Left renal pelvis (tissue), 4 donors: Measurements from ENCODE around the gene PACRG. TPM values are rescaled to one million over a fixed set of nuclear protein-coding genes. Genes with fewer than 3 reads are reported as not detected.

Experiments used
- DNase-seq, 4 donors: peaks; one replicate each; pipeline ENCODE4 v3.0.0-alpha.2; 2013; ENCODE audit warnings: low read depth in 4 of 4, low spot score in 3 of 4
- polyA plus RNA-seq, 4 donors: library from polyadenylated mRNA; unstranded; fragments of 120-200 nt; gene quantifications; one replicate each; pipeline ENCODE4 v1.2.1, GENCODE V29; 2013; ENCODE audit not compliant: insufficient read length in 4 of 4

Gene PACRG
- polyA plus RNA-seq, 4 donors: 5.3 to 22.3 (median 14.2) TPM

DNA sequence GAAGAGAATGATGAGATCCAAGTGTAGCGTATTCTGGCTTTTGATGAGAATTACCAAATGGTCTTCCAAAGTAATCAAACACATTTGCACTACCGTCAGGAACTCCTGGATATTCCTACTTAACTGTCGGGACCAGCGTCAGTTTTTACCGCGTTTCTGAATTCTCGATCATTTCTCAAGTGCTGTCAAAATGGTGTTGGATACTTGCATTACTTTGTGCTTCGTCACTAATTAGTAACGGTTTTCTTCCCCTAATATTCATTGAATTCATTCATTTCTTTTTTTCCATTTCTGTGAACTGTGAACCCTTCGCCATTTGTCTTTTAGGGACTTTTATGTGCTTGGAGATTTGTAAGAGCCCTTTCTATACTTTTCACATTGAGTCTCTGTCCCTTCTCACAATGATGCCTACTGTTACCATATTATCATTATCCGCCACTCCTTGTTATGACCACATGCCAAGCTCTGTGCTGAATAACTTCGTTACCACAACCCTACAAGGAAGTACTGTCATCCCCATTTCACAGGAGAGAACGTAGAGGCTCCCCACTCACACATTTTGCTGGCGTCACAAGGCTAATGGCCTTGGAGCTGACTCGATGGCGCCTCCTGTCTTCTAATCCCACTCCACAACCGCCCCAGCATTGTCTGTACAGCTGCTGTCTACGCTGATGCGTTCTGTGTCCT, 612.6 kb downstream of the PACRG start:
- no peak for DNase-seq

DNA sequence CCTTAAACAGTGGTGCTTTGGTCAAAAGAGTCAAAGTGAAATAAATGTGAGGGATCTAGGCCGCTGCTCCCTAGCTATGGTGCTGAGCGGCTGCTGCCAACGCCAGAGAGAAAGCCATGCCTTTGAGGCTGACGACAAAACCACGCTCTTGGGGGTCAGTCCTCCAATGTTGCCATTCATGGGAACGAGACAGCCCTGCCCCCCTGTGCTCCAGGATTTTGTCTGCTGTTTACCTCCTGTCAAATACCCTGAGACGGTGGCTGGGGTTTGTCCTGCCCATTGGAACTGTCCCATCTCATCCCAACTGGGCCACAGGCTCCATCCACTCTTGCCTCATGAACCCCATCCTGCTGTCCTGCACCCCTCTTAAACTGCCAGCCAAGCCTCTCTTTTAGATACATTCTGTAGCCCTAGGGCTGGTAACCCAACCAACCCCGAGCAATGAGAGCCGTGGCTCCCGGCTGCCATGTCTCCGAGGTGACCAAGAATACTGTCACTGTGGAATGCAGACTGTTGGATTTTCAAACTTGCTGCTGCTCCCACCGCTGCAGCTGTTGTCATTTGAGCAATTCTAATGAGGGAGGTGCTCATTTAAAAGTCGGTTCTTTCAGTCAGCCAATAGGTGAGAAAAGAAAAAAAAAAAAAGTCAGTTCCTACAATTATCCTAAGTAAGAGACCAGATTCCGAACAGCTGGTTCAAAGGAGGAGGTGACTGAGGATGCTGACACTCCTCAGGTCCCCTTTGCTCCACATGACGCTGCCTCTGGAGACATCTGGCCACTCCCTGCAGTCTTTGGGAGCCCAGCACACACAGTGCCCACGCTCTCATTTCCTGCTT, 613.7 kb downstream of the PACRG start:
- no peak for DNase-seq

DNA sequence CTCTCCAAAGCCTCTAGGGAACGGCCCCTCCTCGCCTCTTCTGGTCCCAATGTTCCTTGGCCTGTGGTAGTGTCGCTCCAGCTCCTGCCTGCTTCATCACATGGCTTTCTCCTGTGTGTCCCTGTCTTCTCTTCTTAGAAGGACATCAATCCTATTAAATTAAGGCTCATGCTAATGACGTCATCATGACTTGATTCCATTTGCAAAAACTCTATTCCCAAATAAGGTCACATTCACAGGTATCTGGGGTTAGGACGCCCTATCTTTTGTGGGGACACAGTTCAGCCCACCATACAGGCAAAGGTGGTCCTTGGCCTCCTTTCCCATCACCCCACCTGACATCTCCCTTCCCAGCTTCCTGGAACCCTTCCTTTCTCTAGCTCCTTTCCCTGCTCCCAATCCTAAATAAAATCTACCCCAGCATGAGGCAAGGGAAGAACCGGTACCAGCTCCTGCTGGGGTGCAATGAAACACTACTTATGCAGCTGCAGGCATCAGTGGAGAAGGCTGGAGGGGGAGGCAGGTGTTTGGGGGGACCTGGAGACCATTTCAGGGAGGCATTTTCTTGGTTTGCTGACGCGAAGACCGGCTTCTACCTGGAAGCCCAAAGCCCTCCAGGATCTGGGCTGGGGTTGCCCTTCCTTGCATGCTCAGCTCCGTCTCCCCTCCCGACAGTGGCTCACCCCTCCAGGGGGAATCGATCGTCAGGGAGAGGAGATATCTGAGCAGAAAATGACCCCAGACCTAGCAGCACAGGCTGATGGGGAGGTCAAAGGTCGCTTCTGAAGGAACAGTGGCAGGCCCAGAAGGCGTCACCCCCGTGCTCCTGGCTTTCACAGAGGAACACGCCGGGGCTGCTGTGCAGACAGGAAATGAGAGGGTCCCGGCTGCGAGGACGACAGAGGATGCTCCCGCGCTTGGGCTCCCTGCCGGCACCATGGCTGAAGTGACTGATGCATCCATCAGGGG, 615.1 kb downstream of the PACRG start:
- no peak for DNase-seq

DNA sequence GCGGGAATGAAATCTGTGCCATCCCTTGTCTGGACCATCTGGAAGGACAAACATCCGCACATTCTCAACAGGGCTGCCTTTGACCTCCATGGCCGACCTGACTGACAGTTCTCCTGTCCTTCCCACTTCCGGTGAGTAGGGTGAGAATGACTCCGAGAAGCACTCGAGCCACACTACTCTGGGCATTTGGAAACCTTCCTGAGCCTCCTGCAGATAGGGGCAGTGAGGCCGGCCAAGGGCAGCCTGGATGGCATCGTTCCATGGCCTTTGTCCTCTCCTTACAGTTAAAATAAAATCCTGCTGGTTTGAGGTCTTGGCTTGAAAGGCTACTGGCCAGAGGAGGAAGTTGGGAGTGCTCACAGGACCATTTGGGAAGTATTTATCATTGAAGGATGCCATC, 615.8 kb downstream of the PACRG start:
- DNase-seq: no peak

DNA sequence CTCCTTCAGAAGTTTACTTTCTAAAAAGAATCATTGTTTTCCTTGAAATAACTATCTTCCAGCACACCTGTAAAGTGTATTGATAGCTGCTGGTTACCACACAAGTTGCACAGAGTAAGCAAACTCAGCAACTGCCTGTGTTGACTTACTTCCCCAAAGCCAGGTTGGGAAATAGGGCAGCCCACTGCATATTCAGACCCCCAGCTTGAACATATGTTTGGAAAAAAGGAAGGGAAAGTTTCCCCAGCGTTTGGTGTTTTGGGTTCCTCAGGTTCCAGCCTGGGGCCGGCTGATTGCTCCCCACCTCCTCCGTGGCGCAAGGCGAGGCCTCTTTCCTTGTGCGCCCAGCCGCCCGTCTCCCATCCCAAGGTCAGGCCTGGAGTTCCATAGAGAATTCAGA, 616.6 kb downstream of the PACRG start:
- no peak for DNase-seq

DNA sequence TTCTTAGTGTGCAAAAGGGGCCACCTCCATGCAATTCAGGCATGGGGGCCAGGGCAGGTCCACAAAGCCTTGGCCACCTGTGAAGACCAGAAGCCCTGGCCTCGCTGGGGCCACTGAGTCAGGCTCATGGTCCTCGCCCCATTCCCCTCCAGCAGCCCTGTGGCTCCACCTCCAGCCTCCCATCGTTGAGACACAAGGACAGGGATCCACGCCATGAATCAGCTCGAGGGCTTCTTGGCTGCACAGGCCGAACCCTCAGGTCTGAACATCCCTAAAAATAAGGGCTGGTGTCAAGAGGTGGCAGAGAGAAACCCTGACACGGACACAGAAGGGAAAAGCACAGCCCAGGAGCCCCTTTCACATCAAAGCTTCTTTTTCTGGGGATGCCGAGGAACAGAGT, 618.2 kb downstream of the PACRG start:
- DNase-seq: no peak

DNA sequence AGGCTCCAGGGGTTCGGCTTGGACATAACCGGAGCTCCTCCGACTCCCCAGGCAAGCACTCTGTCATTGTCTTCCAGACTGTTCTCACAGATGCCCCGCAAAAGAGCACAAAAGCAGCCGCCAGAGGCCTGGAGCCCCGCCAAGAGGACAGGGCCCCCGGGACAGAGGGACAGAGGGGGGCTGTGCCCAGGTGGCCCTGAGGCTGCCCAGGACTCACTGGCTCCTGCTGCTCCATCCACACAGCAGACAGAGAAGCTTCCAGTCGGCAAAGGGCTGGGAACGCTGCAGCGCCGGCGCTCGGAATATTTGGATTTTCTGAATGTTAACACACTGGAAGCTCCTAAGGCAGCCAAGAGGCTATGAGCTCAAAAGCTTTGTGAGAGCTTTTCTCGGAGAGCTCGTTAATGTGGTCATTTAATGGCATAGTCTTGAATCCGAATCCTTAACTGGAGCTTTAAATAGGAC, 618.8 kb downstream of the PACRG start:
- no peak for DNase-seq

DNA sequence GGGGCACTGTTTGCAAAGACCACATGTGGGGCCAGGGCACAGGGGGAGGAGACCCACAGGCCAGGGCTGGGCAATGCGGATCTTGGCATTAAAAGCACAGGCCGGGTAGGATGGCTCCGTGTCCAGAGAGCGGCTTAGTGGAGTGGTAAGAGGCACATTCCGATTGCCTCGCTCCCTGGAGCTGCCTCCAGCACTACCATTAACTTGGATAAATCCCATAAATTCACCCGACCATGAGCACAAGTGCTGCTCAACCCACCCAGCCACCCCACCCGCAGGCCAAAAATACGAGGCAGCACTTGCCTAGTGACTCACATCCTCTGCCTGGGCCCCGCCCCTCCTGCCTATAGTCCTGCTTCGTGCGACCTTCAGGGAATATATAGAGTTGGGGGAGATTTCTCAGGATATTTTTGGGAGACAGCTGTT, 619.3 kb downstream of the PACRG start:
- no peak for DNase-seq

DNA sequence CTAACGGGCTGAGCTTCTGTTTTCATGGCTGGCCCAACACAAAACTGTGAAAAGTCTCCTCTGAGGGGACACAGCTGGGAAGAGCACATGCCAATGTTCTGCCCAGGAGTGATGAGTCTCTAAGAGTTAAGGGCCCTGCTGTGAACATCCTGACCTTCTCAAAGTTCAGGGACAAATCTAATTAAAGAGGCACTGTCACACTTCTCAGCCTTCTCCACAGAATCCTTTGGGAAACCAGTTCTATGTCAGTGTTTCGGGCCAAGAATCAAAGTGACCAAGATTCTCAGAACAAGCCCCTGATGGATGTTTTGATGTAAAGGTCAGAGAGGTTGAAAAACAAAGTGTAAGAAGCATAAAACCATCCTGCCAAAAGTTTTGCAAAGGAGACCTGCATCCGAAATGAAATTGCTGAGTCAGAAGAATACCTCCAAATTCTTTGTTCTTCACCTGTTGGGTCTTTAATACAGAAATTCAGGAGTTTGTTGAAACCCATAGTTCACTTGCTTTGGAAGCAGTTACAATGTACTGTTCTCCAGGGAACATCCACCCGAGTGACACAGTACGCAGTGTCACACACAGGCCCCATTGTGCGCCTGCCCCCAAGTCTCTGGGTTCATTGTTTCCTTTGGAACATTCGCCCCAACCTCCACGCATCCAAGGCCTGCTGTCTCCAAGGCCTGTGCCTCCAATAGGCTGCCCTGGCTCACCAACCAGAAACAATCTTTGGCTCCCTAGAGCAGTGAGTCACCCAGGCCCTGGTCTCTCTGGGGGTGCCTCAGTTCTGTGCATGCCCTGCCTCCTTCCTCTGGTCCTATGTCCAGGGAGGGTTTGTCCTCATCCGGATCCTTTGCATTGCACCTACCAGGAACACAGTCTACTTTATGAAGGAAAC, 621.3 kb downstream of the PACRG start:
- no peak for DNase-seq

DNA sequence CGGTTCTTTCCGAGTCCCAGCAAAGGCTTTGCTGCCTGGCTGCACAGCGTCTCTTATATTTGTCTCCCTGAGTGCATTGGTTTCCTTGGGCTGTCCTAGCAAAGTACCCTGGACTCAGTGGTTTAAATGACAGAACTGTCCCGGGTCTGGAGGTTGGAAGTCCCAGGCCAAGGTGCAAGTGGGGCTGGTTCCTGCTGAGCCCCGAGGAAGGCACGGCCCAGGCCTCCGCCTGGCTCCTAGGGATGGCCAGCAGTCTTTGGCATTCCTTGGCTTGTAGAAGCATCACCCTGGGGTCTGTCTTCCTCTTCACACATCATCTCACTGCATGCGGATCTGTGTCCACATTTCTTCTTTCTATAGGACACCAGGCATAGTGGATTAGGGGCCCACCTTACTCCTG, 621.9 kb downstream of the PACRG start:
- no peak for DNase-seq

DNA sequence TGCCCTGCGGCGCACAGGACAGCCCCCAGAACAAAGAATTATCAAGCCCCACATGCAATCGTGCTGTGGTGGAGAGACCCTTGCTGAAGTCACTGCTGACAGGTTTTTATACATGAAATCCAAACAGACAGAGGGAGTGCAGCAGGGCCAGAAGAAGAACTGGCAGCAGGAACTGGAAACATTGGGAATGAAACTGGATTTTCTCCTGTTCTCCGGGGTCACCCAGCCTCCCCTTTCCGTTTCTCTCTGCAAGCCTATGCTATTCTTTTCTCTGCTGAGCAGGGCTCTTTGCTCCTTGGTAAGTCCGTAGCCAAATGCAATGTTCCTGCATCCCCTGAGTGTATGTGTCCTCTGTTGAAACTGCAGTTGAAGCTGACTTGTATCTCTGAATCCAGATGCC, 623.2 kb downstream of the PACRG start:
- DNase-seq: no peak

DNA sequence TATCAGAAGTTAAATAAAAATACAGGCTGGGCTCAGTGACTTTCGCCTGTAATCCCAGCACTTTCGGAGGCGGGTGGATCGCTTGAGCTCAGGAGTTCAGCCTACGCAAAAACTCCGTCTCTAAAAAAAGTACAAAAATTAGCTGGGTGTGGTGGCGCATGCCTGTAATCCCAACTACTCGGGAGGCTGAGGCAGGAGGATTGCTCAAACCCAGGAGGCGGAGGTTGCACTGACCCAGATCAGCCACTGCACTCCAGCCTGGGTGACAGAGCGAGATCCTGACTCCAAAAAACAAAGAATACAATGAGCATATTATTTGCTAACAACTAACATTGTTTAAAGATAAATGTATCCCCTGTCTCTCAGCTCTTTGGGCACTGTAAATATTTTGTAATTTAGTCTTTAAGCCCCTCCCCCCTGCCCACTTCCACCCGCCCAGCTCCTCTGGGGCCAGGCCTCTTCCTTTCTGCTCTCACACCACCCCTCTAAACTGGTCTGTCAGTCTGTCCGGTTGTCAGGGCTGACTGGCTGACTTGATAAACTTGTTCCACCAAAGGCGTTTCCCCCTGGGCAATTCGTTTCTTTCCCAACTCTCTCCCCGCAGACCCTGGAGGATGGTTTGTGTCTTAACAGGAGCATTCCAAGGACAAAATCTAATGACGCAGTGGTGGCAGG, 624.4 kb downstream of the PACRG start:
- no peak for DNase-seq

DNA sequence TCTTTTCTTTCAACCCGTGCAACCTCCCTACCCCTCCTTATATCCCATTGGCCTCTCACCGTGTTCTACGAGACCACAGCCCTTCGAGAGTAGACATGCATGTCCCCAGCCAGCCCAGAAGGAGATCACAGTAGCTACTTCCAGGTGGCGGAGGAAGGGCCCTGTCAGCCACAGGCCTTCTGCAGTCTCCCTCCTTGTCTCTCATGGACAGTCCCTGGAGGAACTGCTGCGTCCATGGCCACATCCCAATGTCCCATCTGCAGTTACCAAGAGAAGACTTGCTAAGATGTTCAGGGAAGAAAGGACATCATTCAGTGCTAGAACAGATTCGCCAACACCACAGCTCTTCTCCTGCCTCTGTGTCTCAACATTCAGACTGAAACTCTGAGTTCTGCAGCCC, 625.2 kb downstream of the PACRG start:
- DNase-seq: no peak

DNA sequence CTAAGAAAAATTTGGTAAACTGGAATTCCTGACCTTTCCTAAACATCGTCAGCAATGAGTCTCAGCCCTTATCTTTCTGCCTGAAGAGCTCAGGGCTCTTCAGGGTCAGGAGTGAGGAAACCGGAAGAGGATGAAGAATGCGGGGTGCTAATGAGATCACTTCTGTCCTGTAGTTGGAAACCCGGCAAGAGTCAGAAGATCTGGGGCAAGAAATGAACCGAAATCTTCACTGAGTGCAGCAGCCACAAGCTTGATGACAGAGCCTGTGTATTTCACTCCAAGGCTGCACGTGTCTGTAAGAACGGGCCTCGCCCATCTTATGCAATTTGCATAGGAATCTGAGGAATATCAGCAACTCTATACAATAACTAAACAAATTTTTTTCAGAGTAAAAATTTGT, 626.3 kb downstream of the PACRG start:
- no peak for DNase-seq

DNA sequence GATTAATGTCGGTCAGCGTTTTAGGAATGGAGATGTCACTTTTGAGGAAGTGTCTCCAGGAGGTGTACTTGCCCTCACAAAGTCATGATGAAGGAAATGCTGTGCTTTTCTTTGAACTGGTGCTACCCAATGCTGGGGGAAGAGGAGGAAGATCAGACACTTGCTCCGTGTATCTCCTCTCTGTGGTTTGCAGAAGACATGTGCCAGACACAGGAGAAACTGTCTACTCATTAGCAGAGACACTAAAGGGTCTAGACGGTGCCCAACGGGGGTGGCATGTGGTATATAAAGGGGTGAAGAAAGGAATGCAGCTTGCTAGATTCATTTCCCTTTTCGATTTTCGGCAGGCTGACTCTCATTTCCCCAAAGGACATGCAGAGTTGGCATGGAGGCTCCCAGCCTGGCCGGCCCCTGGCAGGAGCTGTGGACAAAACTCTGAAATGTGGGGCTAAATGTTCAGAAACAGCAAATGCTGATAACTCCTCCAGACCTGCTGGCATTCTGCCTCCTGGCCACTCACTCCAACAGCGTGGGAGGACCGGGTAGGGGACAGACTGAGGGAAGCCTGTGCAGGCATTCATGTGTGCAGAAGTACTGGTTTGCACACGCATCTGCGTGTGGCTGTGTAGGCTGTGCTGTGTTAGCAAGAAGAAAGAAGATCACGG, 627.1 kb downstream of the PACRG start:
- no peak for DNase-seq

DNA sequence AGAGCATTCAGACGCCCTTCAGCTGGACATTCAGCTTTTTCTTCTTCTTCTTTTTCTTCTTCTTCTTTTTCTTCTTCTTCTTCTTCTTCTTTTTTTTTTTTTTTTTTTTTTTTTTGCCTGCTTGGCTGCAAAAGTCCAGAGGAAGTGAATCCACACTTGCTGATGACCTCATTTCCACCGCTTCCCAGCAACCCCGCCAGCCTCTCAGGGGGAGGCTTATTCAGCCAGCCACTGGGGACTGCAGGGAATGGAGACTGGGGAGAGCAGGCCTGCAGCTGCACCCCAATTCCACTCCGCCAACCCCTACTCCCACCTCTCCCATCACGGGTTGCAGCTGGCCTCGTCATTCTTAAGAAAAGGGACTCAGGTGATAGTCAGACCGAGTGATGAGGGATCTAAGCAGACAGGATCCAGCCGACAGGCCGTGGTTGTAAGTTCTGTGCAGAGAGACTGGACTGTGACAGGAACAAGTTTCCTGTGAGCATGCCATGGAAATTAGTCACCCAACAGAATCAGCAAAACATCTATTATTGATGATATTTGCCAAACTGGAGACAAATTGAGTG, 627.7 kb downstream of the PACRG start:
- DNase-seq: no peak

DNA sequence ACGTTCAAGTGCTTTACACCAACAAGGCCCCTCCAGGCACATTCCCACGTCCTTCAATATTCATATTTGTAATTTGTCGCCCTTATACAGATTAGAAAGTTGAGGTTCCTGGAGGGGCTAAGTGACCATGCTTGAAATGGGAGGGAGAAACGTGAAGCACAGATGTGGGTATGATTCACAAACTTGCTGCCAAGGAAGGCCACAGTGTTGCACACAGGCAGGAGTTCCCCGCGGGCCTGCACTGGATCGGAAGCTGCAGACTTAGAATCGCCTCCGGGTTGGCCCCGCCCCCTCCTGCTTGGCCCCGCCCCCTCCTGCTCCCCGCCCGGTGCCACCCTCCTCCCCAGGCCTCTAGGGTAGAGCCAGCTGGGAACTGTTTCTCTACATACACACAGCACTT, 628.5 kb downstream of the PACRG start:
- DNase-seq: no peak

DNA sequence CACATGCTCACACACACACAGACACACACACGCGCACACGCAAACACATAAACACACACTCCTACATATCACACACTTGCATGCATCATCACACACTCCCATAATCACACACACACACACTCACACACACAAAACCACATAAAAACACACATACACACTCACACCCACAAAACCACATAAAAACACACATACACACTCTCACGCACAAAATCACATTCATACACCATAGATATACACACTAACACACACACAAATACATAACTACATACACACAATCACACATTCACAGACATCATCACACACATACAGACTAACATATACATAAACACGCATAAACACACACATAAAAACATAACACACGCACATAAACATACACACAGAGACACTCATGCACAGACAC, 629.0 kb downstream of the PACRG start:
- DNase-seq: no peak

DNA sequence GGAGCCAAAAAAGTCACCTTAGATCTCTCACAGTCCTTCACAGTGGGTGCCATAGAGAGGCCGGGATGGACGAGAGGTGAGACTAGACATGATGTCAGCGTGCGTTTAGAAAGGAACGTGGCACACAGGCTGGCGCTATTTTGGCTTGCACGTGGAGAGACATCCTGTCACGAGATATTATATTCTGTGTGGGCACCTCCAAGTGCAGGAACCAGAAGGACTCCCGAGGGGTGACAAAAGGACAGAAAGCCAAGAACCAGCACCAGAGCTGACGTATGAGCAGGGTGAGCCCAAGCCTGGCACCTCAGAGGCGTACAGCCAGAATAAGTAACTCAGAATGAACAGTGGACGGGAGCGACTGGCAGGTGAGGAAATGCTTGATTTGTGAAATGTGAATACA, 636.9 kb downstream of the PACRG start:
- no peak for DNase-seq
